Measurements from ENCODE around the gene NLK.

NLK gene

DNA sequence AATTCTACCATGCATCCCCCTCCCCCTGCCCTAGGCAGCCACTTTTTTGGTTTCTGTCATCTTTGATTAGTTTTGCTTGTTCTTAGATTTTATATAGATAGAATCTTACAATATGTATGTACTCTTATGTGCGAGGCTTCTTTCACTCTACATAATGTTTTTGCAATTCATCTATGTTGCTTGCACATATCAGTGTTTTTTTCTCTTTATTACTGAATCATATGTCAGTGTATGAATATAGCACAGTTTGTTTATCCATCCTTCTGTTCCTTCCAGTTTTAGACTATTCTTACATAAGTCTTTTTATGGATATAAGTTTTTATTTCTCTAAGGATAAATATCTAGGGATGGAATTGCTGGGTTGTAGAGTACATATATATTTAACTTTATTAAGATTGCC lies 26.6 kb downstream of the NLK start (continued):
- TF ChIP-seq, protein P1, sequence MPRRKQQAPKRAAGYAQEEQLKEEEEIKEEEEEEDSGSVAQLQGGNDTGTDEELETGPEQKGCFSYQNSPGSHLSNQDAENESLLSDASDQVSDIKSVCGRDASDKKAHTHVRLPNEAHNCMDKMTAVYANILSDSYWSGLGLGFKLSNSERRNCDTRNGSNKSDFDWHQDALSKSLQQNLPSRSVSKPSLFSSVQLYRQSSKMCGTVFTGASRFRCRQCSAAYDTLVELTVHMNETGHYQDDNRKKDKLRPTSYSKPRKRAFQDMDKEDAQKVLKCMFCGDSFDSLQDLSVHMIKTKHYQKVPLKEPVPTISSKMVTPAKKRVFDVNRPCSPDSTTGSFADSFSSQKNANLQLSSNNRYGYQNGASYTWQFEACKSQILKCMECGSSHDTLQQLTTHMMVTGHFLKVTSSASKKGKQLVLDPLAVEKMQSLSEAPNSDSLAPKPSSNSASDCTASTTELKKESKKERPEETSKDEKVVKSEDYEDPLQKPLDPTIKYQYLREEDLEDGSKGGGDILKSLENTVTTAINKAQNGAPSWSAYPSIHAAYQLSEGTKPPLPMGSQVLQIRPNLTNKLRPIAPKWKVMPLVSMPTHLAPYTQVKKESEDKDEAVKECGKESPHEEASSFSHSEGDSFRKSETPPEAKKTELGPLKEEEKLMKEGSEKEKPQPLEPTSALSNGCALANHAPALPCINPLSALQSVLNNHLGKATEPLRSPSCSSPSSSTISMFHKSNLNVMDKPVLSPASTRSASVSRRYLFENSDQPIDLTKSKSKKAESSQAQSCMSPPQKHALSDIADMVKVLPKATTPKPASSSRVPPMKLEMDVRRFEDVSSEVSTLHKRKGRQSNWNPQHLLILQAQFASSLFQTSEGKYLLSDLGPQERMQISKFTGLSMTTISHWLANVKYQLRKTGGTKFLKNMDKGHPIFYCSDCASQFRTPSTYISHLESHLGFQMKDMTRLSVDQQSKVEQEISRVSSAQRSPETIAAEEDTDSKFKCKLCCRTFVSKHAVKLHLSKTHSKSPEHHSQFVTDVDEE (CRISPR knock-in tag; IDR thresholded peaks at IDR 0.05) = no peak
- TF ChIP-seq ESRRG (CRISPR knock-in tag; IDR thresholded peaks at IDR 0.05) = no peak
- no peak for TF ChIP-seq ARNTL (CRISPR knock-in tag; IDR thresholded peaks at IDR 0.05; ENCODE audit: borderline replicate concordance, low read depth)

DNA sequence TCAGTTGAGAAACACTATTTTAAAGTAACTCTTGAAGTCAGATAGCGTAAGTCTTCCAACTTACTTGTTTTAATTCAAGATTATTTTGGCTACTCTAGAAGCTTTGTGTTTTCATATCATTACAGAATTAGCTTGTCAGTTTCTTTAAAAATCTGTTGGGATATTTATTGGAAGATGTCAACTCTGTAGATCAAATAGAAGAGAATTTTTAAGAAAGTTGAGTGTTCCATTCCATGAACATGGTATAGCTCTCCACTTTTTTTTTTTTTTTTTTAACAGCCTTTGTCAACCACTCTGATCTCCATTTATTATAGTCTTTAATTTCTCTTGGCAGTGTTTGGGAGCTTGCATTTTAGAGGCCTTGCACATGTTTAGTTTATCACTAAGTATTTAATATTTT lies 28.7 kb downstream of the NLK start:
- TF ChIP-seq, protein P2, sequence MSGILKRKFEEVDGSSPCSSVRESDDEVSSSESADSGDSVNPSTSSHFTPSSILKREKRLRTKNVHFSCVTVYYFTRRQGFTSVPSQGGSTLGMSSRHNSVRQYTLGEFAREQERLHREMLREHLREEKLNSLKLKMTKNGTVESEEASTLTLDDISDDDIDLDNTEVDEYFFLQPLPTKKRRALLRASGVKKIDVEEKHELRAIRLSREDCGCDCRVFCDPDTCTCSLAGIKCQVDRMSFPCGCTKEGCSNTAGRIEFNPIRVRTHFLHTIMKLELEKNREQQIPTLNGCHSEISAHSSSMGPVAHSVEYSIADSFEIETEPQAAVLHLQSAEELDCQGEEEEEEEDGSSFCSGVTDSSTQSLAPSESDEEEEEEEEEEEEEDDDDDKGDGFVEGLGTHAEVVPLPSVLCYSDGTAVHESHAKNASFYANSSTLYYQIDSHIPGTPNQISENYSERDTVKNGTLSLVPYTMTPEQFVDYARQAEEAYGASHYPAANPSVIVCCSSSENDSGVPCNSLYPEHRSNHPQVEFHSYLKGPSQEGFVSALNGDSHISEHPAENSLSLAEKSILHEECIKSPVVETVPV (CRISPR knock-in tag; IDR thresholded peaks at IDR 0.05) = no peak
- no peak for TF ChIP-seq TCF4 (CRISPR knock-in tag; IDR thresholded peaks at IDR 0.05; ENCODE audit: borderline replicate concordance)
- no peak for ATAC-seq

DNA sequence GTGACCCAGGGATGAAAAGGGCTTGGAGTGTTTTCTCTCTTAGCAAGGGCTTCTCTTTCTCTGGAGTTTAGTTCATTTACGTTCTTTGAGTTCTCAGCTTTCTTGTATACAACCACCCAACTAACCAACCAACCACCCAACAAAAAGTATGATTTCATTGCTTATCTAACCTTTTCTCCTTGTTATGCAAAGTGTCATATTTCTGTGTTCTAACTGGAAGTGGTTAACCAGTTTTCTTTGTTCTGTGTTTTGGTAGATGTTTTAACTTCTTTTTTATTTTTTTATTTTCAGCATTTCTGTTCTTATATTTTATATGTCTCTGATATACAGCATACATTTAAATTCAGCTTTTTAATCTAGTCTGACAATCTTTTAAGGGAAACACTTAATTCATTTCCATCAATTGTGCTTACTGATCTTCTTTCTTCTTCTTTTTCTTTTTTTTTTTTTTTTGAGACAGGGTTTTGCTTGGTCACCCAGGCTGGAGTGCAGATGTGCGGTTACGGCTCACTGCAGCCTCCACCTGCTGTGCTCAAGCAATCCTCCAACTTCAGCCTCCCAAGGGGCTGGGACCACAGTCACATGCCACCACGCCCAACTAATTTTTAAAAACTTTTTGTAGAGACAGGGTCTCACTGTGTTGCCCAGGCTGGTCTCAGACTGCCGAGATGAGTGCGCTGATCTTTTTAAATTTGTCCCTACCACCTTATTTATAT lies 29.6 kb downstream of the NLK start:
- ATAC-seq = no peak
- no peak for TF ChIP-seq ZFP3 (CRISPR knock-in tag; IDR thresholded peaks at IDR 0.05)
- TF ChIP-seq TCF4 (CRISPR knock-in tag; IDR thresholded peaks at IDR 0.05; ENCODE audit: borderline replicate concordance) = no peak
- TF ChIP-seq ARNTL (CRISPR knock-in tag; IDR thresholded peaks at IDR 0.05; ENCODE audit: borderline replicate concordance, low read depth) = no peak

DNA sequence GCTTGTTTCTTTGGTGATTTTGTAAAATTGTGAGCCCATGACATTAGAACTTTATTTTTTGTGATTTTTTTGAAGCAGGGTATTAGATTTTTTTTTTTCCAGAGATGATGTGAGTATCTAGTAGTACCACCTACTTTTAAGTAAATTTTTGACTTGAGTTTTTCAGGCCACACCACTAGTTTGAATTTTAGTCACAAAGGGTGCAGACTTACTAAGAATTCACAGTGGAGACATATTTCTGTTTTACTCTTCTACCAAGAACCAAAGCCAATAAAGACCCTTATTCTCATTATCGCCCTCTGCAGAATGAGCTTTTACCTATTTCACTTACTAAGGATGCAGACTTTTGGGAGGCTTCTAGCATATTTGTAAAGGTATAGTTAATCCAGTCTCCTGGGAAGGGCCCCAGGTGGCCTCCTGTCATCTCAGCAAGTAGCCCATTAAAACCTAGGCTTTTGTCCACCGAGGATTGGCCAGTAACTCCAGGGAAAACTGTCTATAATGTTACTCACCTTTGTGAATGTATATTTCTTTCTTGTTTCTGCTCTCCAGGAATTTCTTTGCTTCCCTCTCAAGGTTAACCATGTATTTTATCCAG lies 30.6 kb downstream of the NLK start:
- ATAC-seq = no peak
- no peak for TF ChIP-seq GLIS3 (CRISPR knock-in tag; IDR thresholded peaks at IDR 0.05)
- TF ChIP-seq, protein P3, sequence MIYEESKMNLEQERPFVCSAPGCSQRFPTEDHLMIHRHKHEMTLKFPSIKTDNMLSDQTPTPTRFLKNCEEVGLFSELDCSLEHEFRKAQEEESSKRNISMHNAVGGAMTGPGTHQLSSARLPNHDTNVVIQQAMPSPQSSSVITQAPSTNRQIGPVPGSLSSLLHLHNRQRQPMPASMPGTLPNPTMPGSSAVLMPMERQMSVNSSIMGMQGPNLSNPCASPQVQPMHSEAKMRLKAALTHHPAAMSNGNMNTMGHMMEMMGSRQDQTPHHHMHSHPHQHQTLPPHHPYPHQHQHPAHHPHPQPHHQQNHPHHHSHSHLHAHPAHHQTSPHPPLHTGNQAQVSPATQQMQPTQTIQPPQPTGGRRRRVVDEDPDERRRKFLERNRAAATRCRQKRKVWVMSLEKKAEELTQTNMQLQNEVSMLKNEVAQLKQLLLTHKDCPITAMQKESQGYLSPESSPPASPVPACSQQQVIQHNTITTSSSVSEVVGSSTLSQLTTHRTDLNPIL (CRISPR knock-in tag; IDR thresholded peaks at IDR 0.05; ENCODE audit: low read depth) = no peak
- no peak for TF ChIP-seq TCF4 (CRISPR knock-in tag; IDR thresholded peaks at IDR 0.05; ENCODE audit: borderline replicate concordance)
- no peak for TF ChIP-seq ISL1 (CRISPR knock-in tag; IDR thresholded peaks at IDR 0.05)
- no peak for TF ChIP-seq BACH2 (CRISPR knock-in tag; IDR thresholded peaks at IDR 0.05; ENCODE audit: borderline replicate concordance)
- no peak for TF ChIP-seq CSDC2 (CRISPR knock-in tag; IDR thresholded peaks at IDR 0.05)
- no peak for TF ChIP-seq ZFP3 (CRISPR knock-in tag; IDR thresholded peaks at IDR 0.05)
- TF ChIP-seq SNAI2 (CRISPR knock-in tag; IDR thresholded peaks at IDR 0.05) = no peak
- no peak for TF ChIP-seq ESRRG (CRISPR knock-in tag; IDR thresholded peaks at IDR 0.05)
- TF ChIP-seq, protein P4, sequence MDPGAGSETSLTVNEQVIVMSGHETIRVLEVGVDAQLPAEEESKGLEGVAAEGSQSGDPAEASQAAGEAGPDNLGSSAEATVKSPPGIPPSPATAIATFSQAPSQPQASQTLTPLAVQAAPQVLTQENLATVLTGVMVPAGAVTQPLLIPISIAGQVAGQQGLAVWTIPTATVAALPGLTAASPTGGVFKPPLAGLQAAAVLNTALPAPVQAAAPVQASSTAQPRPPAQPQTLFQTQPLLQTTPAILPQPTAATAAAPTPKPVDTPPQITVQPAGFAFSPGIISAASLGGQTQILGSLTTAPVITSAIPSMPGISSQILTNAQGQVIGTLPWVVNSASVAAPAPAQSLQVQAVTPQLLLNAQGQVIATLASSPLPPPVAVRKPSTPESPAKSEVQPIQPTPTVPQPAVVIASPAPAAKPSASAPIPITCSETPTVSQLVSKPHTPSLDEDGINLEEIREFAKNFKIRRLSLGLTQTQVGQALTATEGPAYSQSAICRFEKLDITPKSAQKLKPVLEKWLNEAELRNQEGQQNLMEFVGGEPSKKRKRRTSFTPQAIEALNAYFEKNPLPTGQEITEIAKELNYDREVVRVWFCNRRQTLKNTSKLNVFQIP (CRISPR knock-in tag; IDR thresholded peaks at IDR 0.05; ENCODE audit: borderline replicate concordance, low read depth) = no peak
- no peak for TF ChIP-seq ARNTL (CRISPR knock-in tag; IDR thresholded peaks at IDR 0.05; ENCODE audit: borderline replicate concordance, low read depth)
- TF ChIP-seq ZC3H10 (CRISPR knock-in tag; IDR thresholded peaks at IDR 0.05) = no peak
- TF ChIP-seq TOX (CRISPR knock-in tag; IDR thresholded peaks at IDR 0.05; ENCODE audit: borderline replicate concordance) = no peak
- TF ChIP-seq, protein P1 (CRISPR knock-in tag; IDR thresholded peaks at IDR 0.05) = no peak
- TF ChIP-seq OSR1 (CRISPR knock-in tag; IDR thresholded peaks at IDR 0.05) = no peak
- no peak for TF ChIP-seq ZFP30 (CRISPR knock-in tag; IDR thresholded peaks at IDR 0.05)

All from SK-N-SH treated with all-trans-retinoic acid at 6 μM for 48 hours (cell line).